GM12878 (cell line): Measurements from ENCODE around the gene RANBP17. TPM values are rescaled to one million over a fixed set of nuclear protein-coding genes. Genes with fewer than 3 reads are reported as not detected.
"Not testable (repeated sequence)": the region's sequence is repeated elsewhere in the genome, so short reads cannot be mapped to it uniquely, and the experiment has no call there.

ENCODE experiments used
- ATAC-seq: fragments of 200-7000 bp; cut with Tn5 transposase; 3 replicates; pipeline ENCODE4 v1.9.1; 2020; ENCODE audit warnings: mild to moderate bottlenecking, moderate library complexity
- BruUV-seq: library from RNA; stranded (reverse); fragments of 400-500 nt; replicated peaks from 2 replicates; lab custom pipeline; 2021; lab: Mats Ljungman, UMichigan
- CTCF ChIA-PET: fragments of 300-600 bp; sonication (Branson Sonifier 250); formaldehyde crosslinking; extraction: SDS; loops from one replicate; lab custom pipeline; 2021; ENCODE audit warnings: inconsistent platforms; lab: Yijun Ruan, JAX
- POLR2A ChIA-PET: fragments of 350-600 bp; formaldehyde crosslinking; extraction: SDS; loops from one replicate; lab custom pipeline; 2021; ENCODE audit warnings: inconsistent platforms; lab: Charles Lee
- RAD21 ChIA-PET: fragments of 300-600 bp; sonication (Branson Sonifier 250); formaldehyde crosslinking; loops from one replicate; lab custom pipeline; 2023; ENCODE audit warnings: antibody characterized with exemption; ENCODE audit not compliant: unreplicated experiment; lab: Charles Lee
- SMC1A ChIA-PET: fragments of 300-600 bp; sonication (Branson Sonifier 250); formaldehyde crosslinking; loops from one replicate; lab custom pipeline; 2023; ENCODE audit not compliant: unreplicated experiment, uncharacterized antibody; lab: Charles Lee
- DNase-seq: peaks from one replicate; pipeline ENCODE4 v3.0.0-alpha.2; 2011; ENCODE audit warnings: low read depth, low spot score
- FAIRE-seq: peaks from 3 replicates; lab custom pipeline; 2011; peaks lifted over from hg19 to GRCh38; lab: Jason Lieb, UNC
- H2AFZ ChIP-seq: 2 replicates; pipeline ENCODE4 v1.6.0; 2011; ENCODE audit warnings: low read depth, low read length, control low read depth; ENCODE audit not compliant: control insufficient read depth
- H3K27ac ChIP-seq: 2 replicates; pipeline ENCODE4 v1.5.1; 2011; ENCODE audit warnings: control low read depth; ENCODE audit not compliant: control insufficient read depth, insufficient read depth
- H3K27me3 ChIP-seq, 2 experiments: replicated peaks in 1 of 2; 2 replicates each; pipeline versions ENCODE4 v1.6.0 to v1.6.1; 2011; ENCODE audit warnings: low read length in 1 of 2; ENCODE audit not compliant: control insufficient read depth in 2 of 2, insufficient read depth in 2 of 2
- H3K36me3 ChIP-seq, 2 experiments: 2 replicates each; pipeline ENCODE4 v1.5.1; 2011; ENCODE audit warnings: low read length in 1 of 2; ENCODE audit not compliant: control insufficient read depth in 2 of 2, insufficient read depth in 2 of 2
- H3K4me1 ChIP-seq: 2 replicates; pipeline ENCODE4 v1.6.1; 2011; ENCODE audit warnings: mild to moderate bottlenecking, low read length, moderate library complexity, mixed read lengths; ENCODE audit not compliant: control insufficient read depth, insufficient read depth
- H3K4me2 ChIP-seq: 2 replicates; pipeline ENCODE4 v1.6.0; 2011; ENCODE audit warnings: control low read depth; ENCODE audit not compliant: control insufficient read depth, insufficient read depth
- H3K4me3 ChIP-seq: fragments of 200-600 bp; sonication (generic); 2 replicates; pipeline ENCODE4 v1.5.1; 2016
- H3K79me2 ChIP-seq: 2 replicates; pipeline ENCODE4 v1.6.0; 2011; ENCODE audit warnings: low read length; ENCODE audit not compliant: control insufficient read depth, insufficient read depth
- H3K9ac ChIP-seq: 2 replicates; pipeline ENCODE4 v1.8.0; 2011; ENCODE audit warnings: low read length, control low read depth, mixed read lengths; ENCODE audit not compliant: control insufficient read depth, insufficient read depth
- H3K9me3 ChIP-seq: replicated peaks from 3 replicates; pipeline ENCODE4 v1.5.1; 2011; ENCODE audit warnings: mild to moderate bottlenecking, low read length; ENCODE audit not compliant: control insufficient read depth, insufficient read depth
- H4K20me1 ChIP-seq: 2 replicates; pipeline ENCODE4 v1.6.0; 2011; ENCODE audit not compliant: control insufficient read depth, insufficient read depth
- EZH2 ChIP-seq: IDR thresholded peaks from 2 replicates; pipeline ENCODE4 v1.6.1; 2012; ENCODE audit warnings: low read depth, mild to moderate bottlenecking, control low read depth, inconsistent platforms, low read length, borderline replicate concordance; ENCODE audit not compliant: control insufficient read depth
- FOXM1 ChIP-seq: IDR thresholded peaks from 2 replicates; pipeline ENCODE4 v1.6.1; 2012; ENCODE audit warnings: low read depth, mild to moderate bottlenecking, inconsistent platforms, low read length, moderate library complexity
- NR2C2 ChIP-seq: IDR thresholded peaks from 2 replicates; pipeline ENCODE4 v1.6.1; 2011; ENCODE audit warnings: borderline replicate concordance, low read depth; ENCODE audit not compliant: control insufficient read depth, insufficient read length
- RBBP5 ChIP-seq: fragments of 200-600 bp; sonication (generic); conservative IDR thresholded peaks from 2 replicates; pipeline ENCODE4 v1.6.1; 2016
- whole genome bisulfite sequencing: methylation state at CpG from one replicate; pipeline ENCODE4 v1.1.6; 2016; ENCODE audit warnings: low lambda C conversion rate; ENCODE audit not compliant: insufficient replicate concordance, insufficient coverage; ENCODE audit errors: missing lambda C conversion rate; 5-methylcytosine and 5-hydroxymethylcytosine counted together
- in situ Hi-C: fragments of 300-500 bp; cut with MboI; formaldehyde crosslinking; loops from 9 replicates; pipeline ENCODE4 v1.14.3; 2018; ENCODE audit warnings: mixed read lengths
- intact Hi-C: fragments of 100-400 bp; cut with micrococcal nuclease; formaldehyde crosslinking; loops from one replicate; pipeline ENCODE4 v1.14.2; 2022; ENCODE audit not compliant: unreplicated experiment
- polyA plus RNA-seq, 11 experiments: library from polyadenylated mRNA; depleted of rRNA in 4 of 11; unstranded in 6 of 11; stranded (reverse) in 5 of 11; fragments of >200 nt; fragmentation: Nextera tagmentation in 4 of 11; fragmentation: Illumina TruSeq in 1 of 11; extraction: Ambion mirVana in 4 of 11; extraction: Trizol in 1 of 11; gene quantifications; 1 replicate in 1 of 11; 2 replicates in 10 of 11; pipeline versions ENCODE4 v1.2.1 to v1.2.3, GENCODE V29; 2011 to 2016; ENCODE audit warnings: inconsistent platforms in 2 of 11, missing spikeins in 2 of 11, low read depth in 1 of 11
- total RNA-seq, 4 experiments: library from RNA; depleted of rRNA in 3 of 4; stranded (reverse); fragments of >200 nt in 3 of 4; fragmentation: Illumina TruSeq in 1 of 4; extraction: Trizol in 1 of 4; gene quantifications; 2 replicates each; pipeline versions ENCODE4 v1.2.1 to v1.2.3, GENCODE V29; 2013 to 2021
- TF ChIP-seq, protein P1 (sequence below): fragments of 450-650 bp; formaldehyde crosslinking; IDR thresholded peaks from 2 replicates; pipeline ENCODE4 v1.4.0; 2022; ENCODE audit warnings: mild to moderate bottlenecking, moderate library complexity
- TF ChIP-seq, protein P2 (sequence below): fragments of 450-650 bp; IDR thresholded peaks from 2 replicates; pipeline ENCODE4 v1.6.1; 2016; ENCODE audit warnings: mild to moderate bottlenecking, moderate library complexity, borderline replicate concordance
- TF ChIP-seq, protein P3 (sequence below): IDR thresholded peaks from 2 replicates; pipeline ENCODE4 v1.6.1; 2011; ENCODE audit warnings: low read depth, mild to moderate bottlenecking, low read length, moderate library complexity, borderline replicate concordance; ENCODE audit errors: extremely low read depth

The RANBP17 gene
- total and polyA plus RNA-seq, 10 of the 15 experiments (the other 5 are each of a cell fraction or from before 2014, with no cell fraction given) = 0.10 TPM; not detected in 9

DNA sequence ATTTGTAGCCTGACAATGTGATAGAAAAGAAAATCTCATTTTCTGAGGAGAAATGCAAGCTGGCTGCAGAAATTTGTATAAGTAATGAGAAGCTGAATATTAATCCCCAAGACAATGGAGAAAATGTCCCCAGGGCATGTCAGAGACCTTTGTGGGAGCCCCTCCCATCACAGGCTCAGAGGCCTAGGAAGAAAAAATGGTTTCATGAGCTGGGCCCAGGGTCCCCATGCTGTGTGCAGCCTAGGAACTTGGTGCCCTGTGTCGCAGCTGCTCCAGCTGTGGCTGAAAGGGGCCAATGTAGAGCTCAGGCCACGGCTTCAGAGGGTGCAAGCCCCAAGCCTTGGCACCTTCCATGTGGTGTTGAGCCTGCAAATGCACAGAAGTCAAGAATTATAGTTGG lies 118.4 kb downstream of the RANBP17 start:
- H3K79me2 ChIP-seq, H3K4me3 ChIP-seq, H3K4me1 ChIP-seq, H2AFZ ChIP-seq, POLR2A ChIA-PET, H3K9me3 ChIP-seq, ATAC-seq, RAD21 ChIA-PET, CTCF ChIA-PET, H4K20me1 ChIP-seq, H3K4me2 ChIP-seq, intact Hi-C loops, H3K27me3 ChIP-seq, FAIRE-seq, in situ Hi-C loops, BruUV-seq, DNase-seq, H3K27ac ChIP-seq, H3K9ac ChIP-seq, SMC1A ChIA-PET, H3K36me3 ChIP-seq: not testable (repeated sequence)
- 3% methylated on average over 2 of the region's 2 CpGs for WGBS

DNA sequence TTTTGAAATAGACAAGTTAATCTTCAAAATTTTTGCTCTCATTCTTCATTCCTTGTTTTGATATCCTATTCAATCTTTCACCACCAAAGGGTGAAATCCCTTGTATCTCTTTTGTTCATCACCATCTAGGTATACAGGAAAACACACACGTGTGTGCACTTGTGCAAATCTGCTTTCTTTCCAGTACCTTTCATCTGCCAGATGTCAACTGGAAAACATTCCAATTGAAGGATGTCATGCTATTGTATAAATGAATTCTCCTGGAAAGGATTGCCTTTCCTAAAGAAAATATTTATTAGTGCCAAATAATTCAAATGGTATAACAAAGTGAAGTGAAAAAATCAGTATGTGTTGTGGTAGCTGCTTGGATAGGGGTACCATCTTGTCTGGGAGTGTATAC lies 123.7 kb downstream of the RANBP17 start:
- ChIA-PET POLR2A (no interaction called here), CTCF (no interaction called here)
- TF ChIP-seq EZH2 (no peak), RBBP5 (no peak), NR2C2 (no peak), FOXM1 (no peak)
- TF ChIP-seq, protein P1, sequence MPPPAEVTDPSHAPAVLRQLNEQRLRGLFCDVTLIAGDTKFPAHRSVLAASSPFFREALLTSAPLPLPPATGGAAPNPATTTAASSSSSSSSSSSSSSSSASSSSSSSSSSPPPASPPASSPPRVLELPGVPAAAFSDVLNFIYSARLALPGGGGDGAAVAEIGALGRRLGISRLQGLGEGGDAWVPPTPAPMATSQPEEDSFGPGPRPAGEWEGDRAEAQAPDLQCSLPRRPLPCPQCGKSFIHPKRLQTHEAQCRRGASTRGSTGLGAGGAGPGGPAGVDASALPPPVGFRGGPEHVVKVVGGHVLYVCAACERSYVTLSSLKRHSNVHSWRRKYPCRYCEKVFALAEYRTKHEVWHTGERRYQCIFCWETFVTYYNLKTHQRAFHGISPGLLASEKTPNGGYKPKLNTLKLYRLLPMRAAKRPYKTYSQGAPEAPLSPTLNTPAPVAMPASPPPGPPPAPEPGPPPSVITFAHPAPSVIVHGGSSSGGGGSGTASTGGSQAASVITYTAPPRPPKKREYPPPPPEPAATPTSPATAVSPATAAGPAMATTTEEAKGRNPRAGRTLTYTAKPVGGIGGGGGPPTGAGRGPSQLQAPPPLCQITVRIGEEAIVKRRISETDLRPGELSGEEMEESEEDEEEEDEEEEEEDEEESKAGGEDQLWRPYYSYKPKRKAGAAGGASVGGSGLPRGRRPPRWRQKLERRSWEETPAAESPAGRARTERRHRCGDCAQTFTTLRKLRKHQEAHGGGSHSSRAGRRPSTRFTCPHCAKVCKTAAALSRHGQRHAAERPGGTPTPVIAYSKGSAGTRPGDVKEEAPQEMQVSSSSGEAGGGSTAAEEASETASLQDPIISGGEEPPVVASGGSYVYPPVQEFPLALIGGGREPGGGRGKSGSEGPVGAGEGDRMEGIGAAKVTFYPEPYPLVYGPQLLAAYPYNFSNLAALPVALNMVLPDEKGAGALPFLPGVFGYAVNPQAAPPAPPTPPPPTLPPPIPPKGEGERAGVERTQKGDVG (CRISPR knock-in tag) = no peak
- TF ChIP-seq, protein P2, sequence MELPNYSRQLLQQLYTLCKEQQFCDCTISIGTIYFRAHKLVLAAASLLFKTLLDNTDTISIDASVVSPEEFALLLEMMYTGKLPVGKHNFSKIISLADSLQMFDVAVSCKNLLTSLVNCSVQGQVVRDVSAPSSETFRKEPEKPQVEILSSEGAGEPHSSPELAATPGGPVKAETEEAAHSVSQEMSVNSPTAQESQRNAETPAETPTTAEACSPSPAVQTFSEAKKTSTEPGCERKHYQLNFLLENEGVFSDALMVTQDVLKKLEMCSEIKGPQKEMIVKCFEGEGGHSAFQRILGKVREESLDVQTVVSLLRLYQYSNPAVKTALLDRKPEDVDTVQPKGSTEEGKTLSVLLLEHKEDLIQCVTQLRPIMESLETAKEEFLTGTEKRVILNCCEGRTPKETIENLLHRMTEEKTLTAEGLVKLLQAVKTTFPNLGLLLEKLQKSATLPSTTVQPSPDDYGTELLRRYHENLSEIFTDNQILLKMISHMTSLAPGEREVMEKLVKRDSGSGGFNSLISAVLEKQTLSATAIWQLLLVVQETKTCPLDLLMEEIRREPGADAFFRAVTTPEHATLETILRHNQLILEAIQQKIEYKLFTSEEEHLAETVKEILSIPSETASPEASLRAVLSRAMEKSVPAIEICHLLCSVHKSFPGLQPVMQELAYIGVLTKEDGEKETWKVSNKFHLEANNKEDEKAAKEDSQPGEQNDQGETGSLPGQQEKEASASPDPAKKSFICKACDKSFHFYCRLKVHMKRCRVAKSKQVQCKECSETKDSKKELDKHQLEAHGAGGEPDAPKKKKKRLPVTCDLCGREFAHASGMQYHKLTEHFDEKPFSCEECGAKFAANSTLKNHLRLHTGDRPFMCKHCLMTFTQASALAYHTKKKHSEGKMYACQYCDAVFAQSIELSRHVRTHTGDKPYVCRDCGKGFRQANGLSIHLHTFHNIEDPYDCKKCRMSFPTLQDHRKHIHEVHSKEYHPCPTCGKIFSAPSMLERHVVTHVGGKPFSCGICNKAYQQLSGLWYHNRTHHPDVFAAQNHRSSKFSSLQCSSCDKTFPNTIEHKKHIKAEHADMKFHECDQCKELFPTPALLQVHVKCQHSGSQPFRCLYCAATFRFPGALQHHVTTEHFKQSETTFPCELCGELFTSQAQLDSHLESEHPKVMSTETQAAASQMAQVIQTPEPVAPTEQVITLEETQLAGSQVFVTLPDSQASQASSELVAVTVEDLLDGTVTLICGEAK = no peak
- TF ChIP-seq, protein P3, sequence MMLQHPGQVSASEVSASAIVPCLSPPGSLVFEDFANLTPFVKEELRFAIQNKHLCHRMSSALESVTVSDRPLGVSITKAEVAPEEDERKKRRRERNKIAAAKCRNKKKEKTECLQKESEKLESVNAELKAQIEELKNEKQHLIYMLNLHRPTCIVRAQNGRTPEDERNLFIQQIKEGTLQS = no peak

More for the DNA sequence above, 123.7 kb downstream of the RANBP17 start:
- Histone ChIP-seq H2AFZ (no peak overlapping the region), H4K20me1 (no peaks in the 10 kb centered on the region), H3K4me2 (no peak overlapping the region), H3K9me3 (no peaks in the 10 kb centered on the region; the same call in 2 of the 3 replicates), H3K27me3 (no peaks in the 10 kb centered on the region), H3K4me3 (no peak overlapping the region), H3K4me1 (no peaks in the 10 kb centered on the region), H3K9ac (no peak overlapping the region), H3K27ac (no peak overlapping the region), H3K36me3 (no peaks in the 10 kb centered on the region), H3K79me2 (no peaks in the 10 kb centered on the region)
- intact Hi-C loops = no loop called here
- 76% methylated on average over 1 of the region's 1 CpG for WGBS
- DNase-seq (no peak), ATAC-seq (no peak), FAIRE-seq (no peak)
- BruUV-seq = no TSS peak
- RAD21 ChIA-PET = no interaction called here
- SMC1A ChIA-PET = no interaction called here
- in situ Hi-C loops = no loop called here
